ENCODE measurements around the gene PDSS1.
"Not testable (repeated sequence)": the region's sequence is repeated elsewhere in the genome, so short reads cannot be mapped to it uniquely, and the experiment has no call there.

Gene PDSS1

DNA sequence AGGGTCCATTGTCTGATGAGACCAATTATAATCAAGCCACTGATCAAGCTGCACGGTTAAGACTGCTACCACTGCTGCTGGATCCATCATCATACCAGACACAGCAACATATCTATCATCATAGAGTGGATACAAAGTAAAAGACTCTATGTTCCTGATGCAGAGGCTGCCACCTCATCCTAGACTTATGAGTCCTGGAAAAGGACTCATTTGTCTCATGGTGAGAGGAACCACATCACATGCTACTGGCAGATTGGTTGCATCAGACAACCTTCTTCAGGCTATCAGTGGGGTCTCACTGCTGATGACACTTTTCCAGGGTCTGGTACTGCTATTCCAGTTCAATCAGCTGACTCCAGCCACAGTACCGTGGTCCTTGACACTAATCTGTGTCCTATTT, 84.3 kb downstream of the PDSS1 start:
- Histone ChIP-seq H3K27ac (peak overlapping the region in 18 of 21 experiments; percentile 15 to 78 (median 56)), H3K4me3 (no peak overlapping the region)

DNA sequence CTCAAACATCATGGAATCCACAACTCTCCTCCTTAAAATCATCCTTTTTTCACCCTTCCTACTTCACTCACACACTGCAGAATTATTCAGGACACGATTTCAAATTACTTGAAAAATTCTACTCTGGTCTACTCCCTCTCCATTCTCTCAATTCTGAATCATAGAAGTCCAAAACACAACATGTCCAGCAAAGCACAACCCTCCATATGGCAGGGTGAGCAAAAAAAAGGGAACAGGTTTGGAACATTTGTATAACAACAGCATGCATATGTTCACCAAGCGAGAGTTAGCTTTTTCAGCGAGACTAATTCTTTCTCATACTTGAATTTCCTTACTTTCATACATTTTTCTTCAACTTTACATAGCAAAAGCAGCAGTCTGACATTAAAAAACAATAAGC, 89.9 kb downstream of the PDSS1 start:
- Histone ChIP-seq H3K27ac (no peak overlapping the region), H3K4me3 (no peak overlapping the region)

- not testable (repeated sequence) for H3K27ac ChIP-seq, H3K4me3 ChIP-seq
Measured at GRCh38 chr10:26789779-26790178, 92.3 kb downstream of the PDSS1 start.

GRCh38 chr10:26790221-26790995, 92.9 kb downstream of the PDSS1 start:
- Histone ChIP-seq H3K27ac (no peak overlapping the region), H3K4me3 (no peak overlapping the region)

- Histone ChIP-seq H3K27ac (peak overlapping the region in 10 of 21 experiments; percentile 0 to 54 (median 26)), H3K4me3 (no peak overlapping the region)
Measured at GRCh38 chr10:26792758-26793495, 95.4 kb downstream of the PDSS1 start.
